ENCODE results near the gene XCL2.
"Not testable (repeated sequence)": the region's sequence is repeated elsewhere in the genome, so short reads cannot be mapped to it uniquely, and the experiment has no call there.

Gene XCL2

GRCh38 chr1:168543840-168544498 is at the start of gene XCL2:
Gene XCL2, minus strand, starts transcription at chr1:168543997. Its CDS starts 33 bp downstream, at chr1:168543964.
- FAIRE-seq: not testable (repeated sequence)

GRCh38 chr1:168591641-168592250 is 47.9 kb upstream of the XCL2 start:
- no peak for FAIRE-seq

- FAIRE-seq: no peak
Observed at GRCh38 chr1:168591066-168591465, 47.3 kb upstream of the XCL2 start.

DNA sequence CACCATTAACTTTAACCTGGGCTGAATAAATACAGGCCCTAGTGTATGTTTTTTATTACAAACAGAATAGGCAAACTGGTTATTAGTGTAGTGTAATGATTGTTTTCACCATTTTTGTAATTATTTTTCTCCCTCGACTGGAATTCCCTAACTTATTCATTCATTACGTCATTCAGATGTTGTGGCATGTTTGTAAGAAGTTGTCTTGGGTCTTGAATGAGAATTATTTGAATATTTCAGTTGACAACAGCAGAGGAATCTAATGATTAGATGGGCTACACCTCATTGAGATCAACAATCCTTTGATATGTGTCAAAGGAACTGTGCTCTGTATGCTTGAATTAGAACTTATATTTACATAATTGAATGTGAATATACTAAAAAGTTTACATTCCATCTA is 45.4 kb upstream of the XCL2 start:
- FAIRE-seq: no peak

DNA sequence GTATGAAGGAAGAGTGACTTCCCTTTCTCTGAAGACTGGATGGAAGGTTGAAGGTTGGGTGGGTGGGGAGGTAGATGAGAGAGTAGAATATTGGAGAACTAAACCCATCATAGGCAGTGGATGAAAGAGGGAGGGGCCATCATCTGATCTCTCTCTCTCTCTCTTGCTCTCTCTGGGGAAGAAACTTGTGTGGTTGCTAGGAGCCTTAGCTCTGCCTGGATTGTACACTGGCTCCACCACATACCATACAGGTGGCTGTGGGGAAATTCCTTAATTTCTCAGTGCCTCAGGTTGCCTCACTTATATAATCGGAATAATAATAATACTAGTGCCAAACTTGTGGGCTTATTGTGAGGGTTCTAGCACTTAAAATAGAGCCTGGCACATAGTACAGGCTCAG is 42.1 kb upstream of the XCL2 start:
- no peak for FAIRE-seq

GRCh38 chr1:168585191-168585590 is 41.4 kb upstream of the XCL2 start:
- no peak for FAIRE-seq

DNA sequence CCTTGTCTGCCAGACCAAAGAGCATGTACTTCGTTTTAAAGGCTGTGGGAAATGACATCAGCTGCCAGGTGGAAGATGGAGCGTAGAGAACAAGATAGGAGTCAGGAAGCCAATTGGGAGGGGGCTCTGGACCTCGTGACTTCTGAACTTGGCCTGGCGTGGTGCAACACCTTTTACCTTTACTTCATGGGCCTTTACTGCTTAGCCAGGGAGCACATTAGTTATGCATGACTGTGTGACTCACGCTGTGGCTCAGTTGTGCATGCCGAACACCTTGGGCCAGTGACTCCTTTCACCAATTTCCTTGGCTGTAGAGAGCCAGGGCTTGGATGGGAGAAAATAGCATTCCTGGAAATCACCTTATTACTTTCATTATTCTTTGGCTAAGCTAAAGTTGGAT is 39.8 kb upstream of the XCL2 start:
- no peak for FAIRE-seq

GRCh38 chr1:168582688-168583336 is 39.0 kb upstream of the XCL2 start:
- no peak for FAIRE-seq

DNA sequence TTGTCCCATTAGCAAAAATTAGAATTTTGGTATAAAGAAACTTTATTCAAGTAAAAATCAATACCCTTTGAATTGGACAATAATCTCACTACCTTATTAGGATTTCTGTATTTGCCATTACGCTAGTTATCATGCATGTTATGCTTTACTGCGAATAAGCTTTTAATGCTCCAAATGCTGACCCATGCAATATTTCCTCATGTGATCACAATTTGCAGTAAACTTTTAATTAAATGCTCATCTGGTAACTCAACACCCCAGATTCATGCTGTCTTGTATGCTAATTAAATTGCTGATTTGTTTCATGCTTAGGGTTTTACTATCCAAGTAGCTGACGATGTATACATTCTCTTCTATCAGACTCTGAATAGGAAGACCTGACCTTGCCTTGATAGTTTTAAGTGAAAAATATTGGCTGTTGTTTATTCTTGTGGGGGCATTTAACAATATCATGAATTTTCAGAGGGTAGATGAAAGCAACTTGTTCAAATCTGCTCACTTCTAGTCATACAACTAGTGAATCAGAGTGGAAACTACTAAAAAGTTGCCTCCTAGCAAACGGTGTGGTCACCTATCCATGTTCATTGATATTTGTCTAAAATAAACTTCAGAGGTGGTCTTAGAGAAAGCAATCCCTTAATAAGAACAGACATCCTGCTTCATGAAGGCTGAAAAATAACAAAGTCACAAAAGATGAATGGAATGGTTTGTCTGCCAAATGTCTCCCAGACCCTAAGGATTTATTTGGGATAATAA is 38.2 kb upstream of the XCL2 start:
- no peak for FAIRE-seq

- not testable (repeated sequence) for FAIRE-seq
Observed at GRCh38 chr1:168580991-168581390, 37.2 kb upstream of the XCL2 start.

GRCh38 chr1:168580290-168580689 is 36.5 kb upstream of the XCL2 start:
- not testable (repeated sequence) for FAIRE-seq

DNA sequence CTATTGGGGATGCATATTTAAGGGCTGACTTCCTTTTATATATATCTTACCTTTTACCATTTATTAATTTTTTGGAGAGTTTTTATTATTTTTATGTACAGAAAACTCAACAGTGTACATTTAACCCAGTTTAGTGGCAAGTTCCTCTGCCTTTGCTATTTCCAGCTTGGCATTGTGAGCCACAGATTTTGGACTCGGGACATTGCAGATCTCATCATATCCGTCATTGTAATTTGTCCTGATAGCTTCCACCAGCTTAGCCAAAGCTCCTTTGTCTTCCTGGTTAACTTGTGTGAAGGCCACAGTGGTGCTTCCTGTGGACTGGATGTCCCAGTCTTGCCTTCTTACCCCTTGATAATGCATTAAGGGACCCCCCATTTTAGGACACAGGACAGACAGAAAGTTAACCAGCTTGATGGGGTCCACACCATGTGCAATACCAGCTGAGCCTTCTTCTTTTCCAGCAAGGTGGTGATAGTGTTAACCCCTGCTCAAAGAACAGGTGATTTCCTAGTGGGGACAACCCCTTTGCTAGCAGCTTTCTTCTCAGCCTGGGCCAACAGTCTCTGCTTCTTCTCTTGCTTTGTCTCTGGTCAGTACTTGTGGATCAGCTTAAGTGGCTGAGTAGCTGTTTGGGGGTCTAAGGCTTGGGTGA is 34.9 kb upstream of the XCL2 start:
- not testable (repeated sequence) for FAIRE-seq

GRCh38 chr1:168576245-168576688 is 32.5 kb upstream of the XCL2 start, which contains the start of gene XCL1:
Gene XCL1, plus strand, starts transcription at chr1:168576605. Its CDS starts 33 bp downstream, at chr1:168576638.
- not testable (repeated sequence) for FAIRE-seq

DNA sequence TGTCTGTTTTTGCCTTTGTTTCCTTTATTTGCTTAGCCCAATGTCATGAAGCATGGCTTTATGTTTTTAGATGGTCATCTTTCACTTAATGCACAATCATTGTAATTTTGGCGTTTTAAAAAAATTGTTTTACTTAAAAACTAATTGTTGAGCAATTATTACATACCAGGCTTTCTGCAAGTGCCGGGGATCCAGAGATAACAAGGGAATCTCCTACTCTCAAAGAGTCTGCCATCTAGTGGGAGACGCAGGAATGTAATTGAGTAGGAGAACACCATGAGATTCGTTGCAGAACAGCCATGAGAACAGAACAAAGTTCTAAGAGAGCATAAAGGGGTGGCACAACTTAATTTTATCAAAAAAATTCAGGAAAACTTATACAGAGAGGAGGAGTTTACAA is 30.4 kb upstream of the XCL2 start:
- FAIRE-seq: not testable (repeated sequence)

- no peak for FAIRE-seq
Observed at GRCh38 chr1:168572633-168573032, 28.8 kb upstream of the XCL2 start.

- no peak for FAIRE-seq
Observed at GRCh38 chr1:168570652-168571051, 26.9 kb upstream of the XCL2 start.

GRCh38 chr1:168568346-168568745 is 24.5 kb upstream of the XCL2 start:
- no peak for FAIRE-seq

GRCh38 chr1:168567568-168567967 is 23.8 kb upstream of the XCL2 start:
- no peak for FAIRE-seq

DNA sequence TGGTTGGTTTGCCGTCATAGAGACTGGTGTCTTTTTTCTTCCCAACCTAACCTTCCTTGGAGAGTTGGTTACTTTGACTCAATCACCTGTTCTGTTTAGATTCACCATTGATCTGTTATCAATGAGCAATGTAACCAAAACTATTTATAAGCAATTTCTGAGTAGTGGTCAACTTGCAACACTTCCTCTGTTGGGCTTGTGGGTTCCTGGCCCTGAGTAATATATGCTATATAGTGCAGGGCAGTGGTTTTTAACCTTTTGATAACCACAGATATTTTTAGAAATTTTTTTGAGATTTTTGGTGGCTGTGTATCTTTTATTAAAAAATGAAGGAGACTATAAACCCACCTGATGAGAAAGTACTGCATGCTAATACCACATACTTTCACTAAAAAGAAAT is 23.2 kb upstream of the XCL2 start:
- FAIRE-seq: no peak

DNA sequence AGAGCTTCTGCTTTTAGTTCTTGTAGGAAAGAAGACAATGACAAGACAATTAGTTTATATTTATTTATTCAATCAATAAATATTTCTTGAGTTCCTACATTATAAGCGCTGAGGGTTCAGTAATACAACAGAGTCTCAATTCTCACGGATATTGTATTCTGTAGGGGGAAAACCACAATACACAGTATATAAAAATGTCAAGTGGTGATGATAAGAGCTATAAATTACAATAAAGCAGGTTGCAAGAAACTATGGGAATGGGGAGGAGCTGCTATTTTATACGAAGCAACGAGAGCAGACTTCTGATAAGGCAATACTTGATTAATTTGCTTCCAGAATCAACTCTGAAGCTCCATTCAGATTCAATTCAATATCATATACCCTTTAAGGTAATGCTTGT is 22.0 kb upstream of the XCL2 start:
- no peak for FAIRE-seq

DNA sequence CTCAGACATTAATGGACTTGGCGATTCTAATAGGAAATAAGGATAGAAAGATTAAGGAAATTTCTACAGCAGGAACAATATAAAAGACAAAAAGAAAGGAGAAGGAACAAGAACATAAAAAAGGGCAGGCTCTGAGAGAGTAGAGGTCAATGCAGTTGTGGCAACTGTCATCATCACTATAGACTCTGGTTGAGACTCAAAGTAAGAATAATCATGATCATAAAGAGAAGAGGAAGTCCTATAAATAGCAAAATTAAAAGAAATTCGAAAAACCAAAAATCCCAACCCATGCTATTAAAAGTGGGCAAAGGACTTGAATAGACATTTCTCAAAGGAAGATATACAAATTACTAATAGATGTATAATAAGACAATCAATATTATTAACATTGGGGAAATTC is 18.2 kb upstream of the XCL2 start:
- FAIRE-seq: no peak

DNA sequence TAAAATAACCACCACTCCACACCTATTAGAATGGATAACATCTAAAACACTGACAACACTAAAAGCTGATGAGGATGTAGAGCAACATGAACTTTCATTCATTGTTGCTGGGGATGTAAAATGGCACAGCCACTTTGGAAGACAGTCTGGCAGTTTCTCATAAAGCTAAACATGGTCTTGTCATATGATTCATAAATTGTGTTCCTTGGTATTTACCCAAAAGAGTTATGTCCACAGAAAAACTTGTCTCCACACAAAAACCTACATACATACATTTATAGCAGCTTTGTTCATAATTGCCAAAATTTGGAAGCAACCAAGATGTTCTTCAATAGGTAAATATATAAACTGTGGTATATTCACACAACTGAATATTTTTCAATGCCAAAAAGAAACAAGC is 16.6 kb upstream of the XCL2 start:
- no peak for FAIRE-seq

DNA sequence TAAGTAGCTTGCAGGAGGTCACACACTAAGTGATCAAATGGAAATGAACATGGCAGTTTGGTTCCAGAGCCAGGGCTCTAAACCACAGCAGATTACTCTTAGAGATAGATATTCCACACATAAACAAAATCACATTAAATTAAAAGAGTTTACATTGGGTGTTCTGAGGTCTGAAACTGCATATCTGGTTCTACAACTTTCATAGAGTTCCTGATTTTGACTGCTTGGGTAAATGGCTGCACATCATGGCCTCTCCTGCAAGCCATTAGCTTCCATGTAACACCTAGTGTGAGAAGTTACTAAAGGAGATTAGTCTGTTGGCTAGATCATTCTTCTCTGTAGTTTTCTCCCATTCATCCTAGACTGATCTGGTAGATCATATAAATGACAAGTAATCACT is 12.8 kb upstream of the XCL2 start:
- no peak for FAIRE-seq

All from islet of Langerhans (tissue), 1 donor.